HG03457 (cell line): ENCODE results near the gene TBC1D22A.
"Not testable (repeated sequence)": the region's sequence is repeated elsewhere in the genome, so short reads cannot be mapped to it uniquely, and the experiment has no call there.

Source experiments
- ATAC-seq: cut with Tn5 transposase; IDR thresholded peaks from one replicate; pipeline ENCODE4 v1.9.1; 2021; ENCODE audit warnings: moderate number of reproducible peaks; ENCODE audit not compliant: unreplicated experiment

Gene TBC1D22A

GRCh38 chr22:47124961-47125360 is 362.5 kb downstream of the TBC1D22A start:
- no peak for ATAC-seq

GRCh38 chr22:47125603-47126002 is 363.2 kb downstream of the TBC1D22A start:
- ATAC-seq, result no peak

GRCh38 chr22:47126344-47126811 is 363.9 kb downstream of the TBC1D22A start:
- no peak for ATAC-seq

GRCh38 chr22:47127441-47127871 is 365.0 kb downstream of the TBC1D22A start:
- ATAC-seq, result no peak

- no peak for ATAC-seq
These were observed 365.8 kb downstream of the TBC1D22A start for GRCh38 chr22:47128216-47128615.

GRCh38 chr22:47128622-47129215 is 366.3 kb downstream of the TBC1D22A start:
- no peak for ATAC-seq

- ATAC-seq, result no peak
These were observed 367.6 kb downstream of the TBC1D22A start for GRCh38 chr22:47129902-47130635.

GRCh38 chr22:47130883-47131631 is 368.6 kb downstream of the TBC1D22A start:
- no peak for ATAC-seq

GRCh38 chr22:47131632-47132427 is 369.4 kb downstream of the TBC1D22A start:
- no peak for ATAC-seq

GRCh38 chr22:47132428-47132825 is 370.0 kb downstream of the TBC1D22A start:
- ATAC-seq, result no peak

GRCh38 chr22:47133061-47133969 is 370.9 kb downstream of the TBC1D22A start:
- no peak for ATAC-seq

GRCh38 chr22:47134222-47134621 is 371.8 kb downstream of the TBC1D22A start:
- no peak for ATAC-seq

GRCh38 chr22:47135338-47135737 is 372.9 kb downstream of the TBC1D22A start:
- no peak for ATAC-seq

- no peak for ATAC-seq
These were observed 373.6 kb downstream of the TBC1D22A start for GRCh38 chr22:47136050-47136449.

GRCh38 chr22:47136671-47137070 is 374.2 kb downstream of the TBC1D22A start:
- no peak for ATAC-seq

GRCh38 chr22:47139013-47139789 is 376.8 kb downstream of the TBC1D22A start:
- no peak for ATAC-seq

- ATAC-seq, result no peak
These were observed 377.3 kb downstream of the TBC1D22A start for GRCh38 chr22:47139790-47140119.

- not testable (repeated sequence) for ATAC-seq
These were observed 378.5 kb downstream of the TBC1D22A start for GRCh38 chr22:47140975-47141374.

GRCh38 chr22:47142427-47143046 is 380.1 kb downstream of the TBC1D22A start:
- no peak for ATAC-seq
